NCI-H1694 (cell line): ENCODE data around the gene MOK.
"Not testable (repeated sequence)": the region's sequence is repeated elsewhere in the genome, so short reads cannot be mapped to it uniquely, and the experiment has no call there.

ENCODE experiments used
- DNase-seq: peaks from one replicate; lab custom pipeline; 2025; lab: John Stamatoyannopoulos, UW

Gene MOK

DNA sequence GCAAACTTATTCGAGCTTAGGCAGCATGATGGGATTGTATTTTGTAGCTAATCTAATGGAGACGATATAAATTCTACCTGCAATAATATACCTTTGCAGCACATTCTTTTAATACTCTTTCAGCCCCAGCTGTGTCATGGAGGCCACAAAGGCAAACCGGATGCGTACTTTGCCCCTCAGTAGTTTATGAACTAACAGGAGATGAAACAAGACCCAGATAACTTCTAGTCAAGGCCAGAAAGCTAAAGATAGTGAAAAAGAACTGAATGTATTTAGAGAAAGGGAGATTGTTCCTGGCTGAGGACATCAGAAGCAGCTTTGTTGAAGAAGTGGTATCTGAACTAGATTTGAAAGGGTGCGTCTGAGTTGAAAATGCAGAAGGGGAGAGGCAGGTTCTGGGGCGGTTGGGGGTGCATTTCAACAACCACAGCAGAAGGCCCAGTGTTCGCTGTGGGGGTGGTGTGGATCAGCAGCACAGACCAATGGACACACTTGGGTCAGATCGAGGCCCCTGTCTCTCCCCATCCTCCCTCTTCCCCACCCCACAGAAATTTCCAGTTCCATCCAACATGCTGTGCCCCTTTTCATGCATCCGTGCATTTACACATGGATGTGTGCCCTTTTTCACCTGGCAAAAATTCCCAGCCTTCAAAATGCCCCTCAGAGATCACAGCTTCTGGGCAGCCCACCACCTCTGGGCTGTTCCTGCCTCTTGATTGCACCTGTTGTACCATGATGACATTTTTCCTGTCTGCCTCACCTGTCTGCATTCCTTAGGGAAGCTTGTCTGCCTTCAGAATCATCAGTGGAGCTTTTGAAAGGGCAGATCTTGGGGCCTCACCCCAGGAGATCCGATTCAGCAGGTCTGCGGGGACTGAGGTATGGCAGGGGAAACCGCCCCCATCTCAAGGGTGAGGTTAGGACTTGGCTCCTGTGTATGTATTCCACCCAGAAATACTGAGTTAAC, 16.8 kb upstream of the MOK start:
- DNase-seq = no peak

DNA sequence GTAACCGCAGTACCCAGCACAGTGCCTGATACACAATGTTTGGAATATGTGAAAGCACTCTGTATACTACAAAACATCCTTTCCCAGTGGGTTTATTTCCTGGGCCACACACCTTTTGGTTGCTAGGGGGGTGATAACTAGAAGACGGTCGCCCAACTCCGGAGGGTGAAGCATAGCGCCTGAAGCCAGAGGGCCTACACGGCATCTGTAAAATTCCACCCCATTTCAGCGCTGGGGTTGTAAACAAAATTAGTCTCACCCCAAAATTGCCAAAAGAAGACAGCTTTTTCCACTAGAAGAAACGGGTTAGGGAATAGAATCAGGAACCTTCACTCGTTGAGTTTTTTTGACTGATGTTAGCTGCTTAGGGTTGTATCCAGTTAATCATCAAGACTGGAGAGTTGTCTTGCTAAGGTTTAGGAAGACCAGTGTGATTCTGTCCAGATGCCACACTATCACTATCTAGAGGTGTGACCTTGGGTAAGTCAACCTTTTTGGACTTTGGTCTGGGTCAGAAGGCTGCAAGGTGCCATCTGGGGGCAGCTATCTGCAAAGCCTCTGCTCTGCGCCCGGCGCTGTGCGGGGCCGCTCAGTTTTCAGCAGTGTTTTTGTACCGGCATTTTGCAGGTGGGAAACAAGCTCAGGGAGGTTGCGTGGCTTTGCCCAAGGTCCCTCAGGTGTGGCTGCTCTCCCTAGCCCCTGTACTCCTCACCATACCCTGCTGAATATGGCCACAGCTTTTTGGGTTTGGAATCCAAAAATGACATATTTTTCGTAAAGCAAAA, 15.9 kb upstream of the MOK start:
- DNase-seq = no peak

DNA sequence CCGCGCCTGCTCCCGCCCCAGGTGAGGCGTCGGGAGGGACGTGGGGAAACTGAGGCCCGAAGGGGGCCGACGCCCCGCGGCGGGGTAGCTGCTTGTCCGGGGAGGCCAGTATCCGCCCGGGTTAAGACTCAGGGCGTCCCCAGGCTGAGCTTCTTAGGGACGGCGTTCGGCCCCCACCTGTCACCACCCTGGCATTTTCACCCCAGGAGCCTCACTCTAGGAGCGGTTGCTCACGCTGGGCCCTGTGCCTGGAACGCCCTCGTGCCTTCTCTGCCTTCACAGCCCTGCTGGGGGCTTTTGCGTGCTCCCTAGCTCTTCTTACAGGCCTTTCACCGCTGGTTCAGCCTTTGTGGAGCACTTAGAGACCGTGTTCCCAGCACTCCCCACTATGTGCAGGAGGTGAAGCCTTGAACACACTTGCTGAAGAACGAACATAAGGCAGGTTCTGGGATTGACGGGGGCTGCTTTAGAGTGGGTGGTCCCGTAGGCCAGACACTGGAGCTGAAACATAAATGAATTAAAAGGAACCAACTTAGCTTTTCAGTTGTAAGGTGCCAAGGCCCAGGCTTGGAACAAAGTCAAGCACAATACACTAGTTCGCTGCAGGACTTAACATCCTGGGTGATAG, 15.2 kb upstream of the MOK start:
- DNase-seq = no peak

DNA sequence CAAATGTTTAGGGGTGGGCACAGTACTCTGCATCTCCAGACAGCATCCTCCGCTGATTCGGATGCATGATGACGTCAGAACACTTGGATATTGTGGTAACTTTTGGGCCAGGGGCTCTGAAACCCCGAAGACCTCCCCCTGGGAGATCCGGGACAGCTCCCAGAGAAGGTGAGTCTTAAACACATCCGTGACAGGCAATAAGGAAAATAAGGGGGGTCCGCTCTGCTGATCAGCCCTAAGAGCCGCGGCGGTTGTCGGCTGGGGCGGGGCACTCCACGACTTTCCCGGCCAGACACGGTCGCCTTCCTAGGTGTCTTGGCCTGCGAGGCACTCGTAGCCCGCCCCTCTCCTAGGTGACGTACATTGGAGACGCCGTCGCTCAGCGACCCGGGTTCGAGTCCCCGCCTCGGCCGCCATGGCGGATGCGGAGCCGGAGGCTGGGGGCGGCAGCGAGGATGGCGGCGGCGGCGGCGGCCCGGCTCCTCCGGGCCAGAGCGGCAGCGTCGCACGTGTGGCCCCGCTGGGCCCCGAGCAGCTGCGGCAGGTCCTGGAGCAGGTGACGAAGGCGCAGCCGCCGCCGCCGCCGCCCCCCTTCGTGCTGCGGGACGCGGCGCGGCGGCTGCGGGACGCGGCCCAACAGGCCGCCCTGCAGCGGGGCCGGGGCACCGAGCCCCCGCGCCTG, 14.5 kb upstream of the MOK start, which contains the start of gene ZNF839:
TSS of gene ZNF839 (plus strand) at position 396 of the 682 bp plus-strand sequence. CDS start at position 416, 20 bp downstream.
- DNase-seq = peak; percentile 93

DNA sequence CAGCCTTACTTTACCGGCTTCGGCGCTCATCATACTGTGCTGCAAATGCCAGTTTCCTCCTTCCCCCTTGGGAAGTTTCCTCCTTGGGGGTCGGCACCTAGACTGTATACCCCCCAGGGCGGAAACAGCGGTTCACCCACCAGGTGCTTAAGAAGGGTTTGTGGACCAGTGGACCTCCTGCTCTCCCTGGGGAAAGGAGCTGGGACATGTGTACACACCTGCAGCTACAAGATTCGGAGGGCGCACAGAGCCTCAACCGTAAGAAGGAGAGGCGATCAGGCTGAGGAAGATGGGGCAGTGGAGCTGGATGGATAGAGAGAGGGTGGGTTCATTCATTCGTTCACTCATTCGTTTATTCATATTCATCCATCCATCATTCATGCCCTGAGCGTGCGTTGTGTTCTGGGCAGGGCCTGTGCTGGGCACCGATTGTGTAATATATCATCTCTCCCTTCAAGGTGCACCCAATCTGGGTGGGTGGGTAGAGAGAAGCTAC, 13.9 kb upstream of the MOK start:
- DNase-seq = no peak

DNA sequence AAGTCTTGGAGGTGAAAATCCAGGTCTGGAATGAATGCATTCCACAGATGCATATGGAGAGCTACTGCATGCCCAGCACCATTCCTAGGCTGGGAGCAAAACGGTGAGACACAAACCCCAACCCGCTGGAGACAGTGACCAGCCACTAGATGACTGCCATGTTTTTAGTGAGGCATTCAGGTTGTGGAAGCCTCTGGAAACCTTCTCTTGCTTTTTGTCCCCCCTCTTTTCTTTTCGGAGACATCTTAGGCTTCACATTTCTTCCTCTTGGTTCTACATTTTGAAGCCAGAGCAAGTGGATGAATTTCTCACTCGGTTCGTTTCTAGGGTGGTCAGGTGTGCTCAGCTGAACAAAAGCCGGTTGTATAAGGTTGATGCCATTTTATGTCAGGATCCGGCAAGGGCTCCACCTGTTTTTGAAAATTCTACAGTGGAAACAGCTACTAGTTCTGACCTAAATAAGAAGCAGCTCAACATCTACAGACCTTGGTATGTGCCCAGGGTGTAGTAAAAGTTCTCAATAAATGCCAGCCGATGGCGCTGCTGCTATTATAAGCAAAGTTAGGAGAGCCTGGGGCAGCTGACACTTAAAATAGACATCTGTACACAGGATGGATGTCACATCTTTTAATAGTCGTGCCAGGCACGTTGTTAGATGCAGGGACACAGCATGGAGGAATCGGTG, 12.7 kb upstream of the MOK start:
- DNase-seq = peak; percentile 98

DNA sequence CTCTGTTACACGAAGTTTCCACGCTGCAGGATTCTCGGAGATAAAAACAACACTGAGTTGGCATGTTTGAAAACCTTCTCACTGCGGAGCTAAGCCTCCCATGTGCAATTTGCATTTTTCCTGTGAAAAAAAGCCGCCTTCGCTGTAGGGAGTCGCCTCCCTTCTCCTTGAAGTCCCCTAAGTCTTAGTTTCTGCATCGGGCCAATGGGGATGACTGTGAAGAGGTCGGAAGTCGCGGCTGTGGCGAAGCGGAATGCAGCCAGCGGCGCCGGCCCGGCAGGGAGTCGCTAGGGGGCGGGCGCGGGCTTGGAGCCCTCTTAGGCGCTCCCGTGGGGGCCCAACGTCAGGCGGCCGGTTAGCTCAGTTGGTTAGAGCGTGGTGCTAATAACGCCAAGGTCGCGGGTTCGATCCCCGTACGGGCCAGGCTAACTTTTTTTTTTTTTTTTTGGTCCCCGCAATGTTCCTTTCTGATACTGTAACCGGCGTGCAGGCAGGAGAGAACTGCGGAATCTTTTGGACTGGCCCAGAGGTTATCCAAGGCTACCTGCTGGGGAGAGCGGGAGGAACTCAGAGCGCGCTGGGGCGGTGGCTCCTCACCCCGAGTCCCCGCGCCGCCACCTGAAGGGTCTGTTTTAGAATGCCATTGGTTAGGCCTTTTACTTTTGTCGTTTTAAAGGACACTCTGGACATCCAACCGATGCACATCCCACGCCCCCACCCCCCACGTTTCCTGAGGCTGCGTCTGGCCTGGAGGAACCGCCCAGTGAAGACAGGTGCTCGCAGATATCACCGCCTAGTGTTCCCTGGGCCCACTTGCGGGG, 12.0 kb upstream of the MOK start:
- peak; percentile 95 for DNase-seq

DNA sequence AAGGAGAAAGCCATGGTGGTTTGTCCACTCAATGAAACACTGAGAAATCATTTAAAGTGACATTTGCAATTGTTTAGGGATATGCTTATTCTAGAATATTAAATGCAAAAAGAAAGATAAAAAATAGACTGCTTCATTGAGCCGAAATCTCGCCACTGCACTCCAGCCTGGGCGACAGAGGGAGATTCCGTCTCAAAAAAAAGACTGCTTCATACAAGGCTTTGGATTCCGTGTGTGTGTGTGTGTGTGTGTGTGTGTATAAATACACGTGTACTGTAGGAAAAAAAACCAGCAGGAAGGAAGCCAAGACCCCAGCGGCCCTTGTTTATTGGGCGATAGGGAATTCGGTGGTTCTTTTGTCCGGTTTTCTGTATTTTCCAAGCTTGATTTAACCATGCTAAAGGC, 11.4 kb upstream of the MOK start:
- DNase-seq = peak; percentile 77

DNA sequence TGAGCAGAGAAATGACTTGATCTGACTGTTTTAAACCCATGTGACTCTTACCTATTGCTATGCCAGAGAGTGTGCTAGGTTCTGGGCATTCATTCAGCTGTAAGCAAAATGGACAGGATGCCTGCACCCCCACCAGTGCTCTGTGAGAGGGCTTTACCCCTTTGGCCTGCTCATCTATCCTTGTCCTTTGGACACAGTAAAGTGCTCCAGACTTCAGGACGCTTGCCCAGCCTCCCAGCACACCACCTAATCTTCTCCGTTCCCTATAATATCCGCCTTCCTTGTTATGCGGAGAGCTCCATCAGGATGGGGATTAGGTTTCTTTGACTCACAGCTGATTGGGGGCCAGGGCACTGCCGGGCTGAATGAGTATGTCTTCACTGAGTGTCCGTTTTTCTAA, 10.2 kb upstream of the MOK start:
- DNase-seq = no peak

DNA sequence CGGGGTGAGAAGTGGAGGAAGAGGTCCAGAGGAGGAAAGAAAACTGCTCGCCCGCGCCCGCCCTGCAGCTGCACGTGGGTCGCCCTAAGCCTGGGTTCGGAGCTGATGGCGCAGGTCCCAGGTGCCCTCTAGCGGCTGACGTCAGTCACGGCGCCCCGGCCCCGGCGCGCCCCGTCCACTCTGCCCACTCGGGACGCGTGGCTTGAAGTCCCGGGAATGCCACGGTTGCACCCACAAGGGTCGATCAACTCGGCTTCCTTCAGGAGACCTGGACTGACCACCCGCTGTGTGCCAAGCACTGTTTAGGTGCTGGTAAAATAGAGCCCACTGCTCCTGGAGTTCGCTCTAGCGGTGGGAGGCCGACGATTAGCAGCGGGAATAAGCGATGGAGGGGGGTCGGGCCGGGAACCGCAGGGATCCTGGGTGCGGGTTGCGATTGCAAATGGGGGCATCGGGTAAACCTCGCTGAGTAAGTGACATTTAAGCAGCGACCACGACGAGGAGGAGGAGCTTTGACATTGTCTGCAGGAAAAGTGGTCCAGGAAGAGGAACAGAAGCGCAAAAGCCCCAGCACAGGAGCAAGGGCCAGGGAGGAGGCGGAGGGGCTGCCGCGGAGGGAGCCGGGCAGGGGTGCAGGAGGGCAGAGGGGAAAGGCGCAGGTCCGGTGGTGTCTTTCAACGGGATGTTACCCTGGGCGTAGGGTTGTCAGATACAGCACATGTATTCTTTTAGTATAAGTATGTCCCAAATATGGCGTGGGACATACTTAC, 9.5 kb upstream of the MOK start:
- DNase-seq = peak; percentile 88

DNA sequence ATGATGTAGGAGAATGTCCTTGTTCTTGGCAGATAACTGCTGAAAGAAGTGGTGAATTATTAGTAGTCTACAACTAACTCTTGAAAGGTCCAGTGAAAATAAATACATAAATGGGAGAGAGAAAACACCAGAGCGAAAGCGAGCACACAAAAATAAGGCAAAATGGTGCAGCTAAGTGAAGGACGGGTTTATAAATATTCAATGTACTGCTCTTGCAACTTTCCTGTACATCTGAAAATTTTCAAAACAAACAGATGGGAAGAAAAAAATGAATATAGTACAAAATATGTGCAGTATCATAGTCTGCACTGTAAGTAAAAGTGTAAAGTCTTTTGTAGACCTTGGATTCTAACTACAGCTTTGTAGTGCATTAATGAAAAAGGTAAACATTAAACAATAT, 1.3 kb downstream of the MOK start:
- no peak for DNase-seq

DNA sequence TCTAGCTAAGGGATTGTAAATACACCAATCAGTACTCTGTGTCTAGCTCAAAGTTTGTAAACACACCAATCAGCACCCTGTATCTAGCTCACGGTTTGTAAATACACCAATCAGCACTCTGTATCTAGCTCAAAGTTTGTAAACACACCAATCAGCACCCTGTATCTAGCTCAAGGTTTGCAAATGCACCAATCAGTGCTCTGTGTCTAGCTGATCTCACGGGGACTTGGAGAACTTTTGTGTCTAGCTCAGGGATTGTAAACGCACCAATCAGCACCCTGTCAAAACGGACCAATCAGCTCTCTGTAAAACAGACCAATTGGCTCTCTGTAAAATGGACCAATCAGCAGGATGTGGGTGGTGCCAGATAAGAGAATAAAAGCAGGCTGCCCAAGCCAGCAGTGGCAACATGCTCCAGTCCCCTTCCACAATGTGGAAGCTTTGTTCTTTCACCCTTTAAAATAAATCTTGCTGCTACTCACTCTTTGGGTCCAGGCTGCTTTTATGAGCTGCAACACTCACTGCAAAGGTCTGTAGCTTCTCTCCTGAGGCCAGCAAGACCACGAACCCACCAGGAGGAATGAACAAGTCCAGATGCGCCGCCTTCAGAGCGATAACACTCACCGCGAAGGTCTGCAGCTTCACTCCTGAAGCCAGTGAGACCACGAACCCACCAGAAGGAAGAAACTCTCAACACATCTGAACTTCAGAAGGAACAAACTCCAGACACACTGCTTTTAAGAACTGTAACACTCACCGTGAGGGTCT, 6.5 kb downstream of the MOK start:
- not testable (repeated sequence) for DNase-seq

DNA sequence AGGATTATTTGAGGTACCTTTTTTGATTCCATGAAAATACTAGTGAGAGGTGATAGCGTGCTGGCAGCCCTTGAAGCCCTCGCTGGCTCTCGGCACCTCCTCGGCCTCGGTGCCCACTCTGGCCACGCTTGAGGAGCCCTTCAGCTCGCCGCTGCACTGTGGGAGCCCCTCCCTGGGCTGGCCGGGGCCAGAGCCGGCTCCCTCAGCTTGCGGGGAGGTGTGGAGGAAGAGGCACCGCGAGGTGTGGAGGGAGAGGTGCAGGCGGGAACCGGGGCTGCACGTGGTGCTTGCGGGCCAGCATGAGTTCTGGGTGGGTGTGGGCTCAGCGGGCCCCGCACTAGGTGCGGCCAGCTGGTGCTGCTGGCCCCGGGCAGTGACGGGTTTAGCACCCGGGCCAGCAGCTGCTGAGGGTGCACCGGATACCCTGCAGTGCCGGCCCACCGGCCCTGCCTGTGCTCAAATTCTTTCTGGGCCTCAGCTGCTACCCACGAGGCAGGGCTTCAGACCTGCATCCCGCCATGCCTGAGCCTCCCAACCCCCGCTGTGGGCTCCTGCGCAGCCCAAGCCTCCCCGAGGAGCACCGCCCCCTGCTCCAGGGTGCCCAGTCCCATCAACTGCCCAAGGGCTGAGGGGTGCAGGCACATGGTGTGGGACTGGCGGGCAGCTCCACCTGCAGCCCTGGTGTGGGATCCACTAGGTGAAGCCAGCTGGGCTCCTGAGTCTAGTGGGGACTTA, 7.4 kb downstream of the MOK start:
- DNase-seq = no peak

DNA sequence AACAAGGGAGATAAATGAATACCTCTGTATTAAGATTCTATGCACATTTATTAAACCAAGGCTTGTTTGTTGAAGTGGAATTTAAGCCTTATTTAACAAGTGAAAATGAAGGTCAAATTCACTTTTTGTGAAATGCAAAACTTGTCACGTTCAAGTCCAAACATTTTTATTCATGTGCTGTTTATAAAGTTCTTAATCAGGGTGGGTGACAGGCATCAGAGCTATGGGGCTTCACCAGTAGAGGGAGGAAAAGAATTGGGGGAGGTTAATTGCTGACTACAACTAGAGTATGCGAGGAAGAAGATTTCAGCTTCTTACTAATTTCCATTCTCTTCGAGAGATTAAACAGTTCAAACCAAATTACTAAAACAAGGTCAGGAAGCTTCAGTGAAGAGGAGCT, 9.7 kb downstream of the MOK start:
- DNase-seq = no peak

DNA sequence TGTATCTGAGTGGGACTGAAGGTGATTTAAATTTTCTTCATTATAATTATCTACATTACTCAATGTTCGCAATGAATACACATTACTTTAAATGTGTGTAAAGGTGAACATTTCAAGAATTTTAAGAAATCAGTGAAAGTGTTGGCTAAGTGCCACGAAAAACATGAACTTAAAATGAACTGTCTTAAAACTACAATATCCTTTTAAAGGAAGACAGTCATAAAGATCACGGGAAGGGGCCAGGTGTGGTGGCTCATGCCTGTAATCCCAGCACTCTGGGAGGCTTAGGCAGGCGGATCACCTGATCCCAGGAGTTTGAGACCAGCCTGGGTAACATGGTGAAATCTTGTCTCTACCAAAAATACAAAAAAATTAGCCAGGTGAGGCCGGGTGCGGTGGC, 11.2 kb downstream of the MOK start:
- no peak for DNase-seq

DNA sequence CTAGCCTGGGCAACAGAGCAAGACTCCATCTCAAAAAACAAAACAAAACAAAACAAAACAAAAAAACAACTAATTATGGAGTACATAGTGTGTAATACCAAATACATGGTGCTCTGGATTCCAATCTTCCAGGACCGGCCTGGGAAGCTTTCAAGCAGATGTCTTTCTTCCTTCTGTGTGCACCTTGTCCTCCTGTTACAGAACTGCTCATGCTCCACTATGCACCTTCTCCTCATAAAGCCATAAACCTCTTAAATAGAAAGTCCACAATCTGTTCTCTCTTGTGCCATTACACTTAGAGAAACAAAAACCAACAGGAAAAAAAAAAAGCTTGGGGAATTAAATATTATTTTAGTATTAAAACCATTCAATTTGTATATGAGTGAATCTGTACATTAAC, 12.5 kb downstream of the MOK start:
- no peak for DNase-seq

DNA sequence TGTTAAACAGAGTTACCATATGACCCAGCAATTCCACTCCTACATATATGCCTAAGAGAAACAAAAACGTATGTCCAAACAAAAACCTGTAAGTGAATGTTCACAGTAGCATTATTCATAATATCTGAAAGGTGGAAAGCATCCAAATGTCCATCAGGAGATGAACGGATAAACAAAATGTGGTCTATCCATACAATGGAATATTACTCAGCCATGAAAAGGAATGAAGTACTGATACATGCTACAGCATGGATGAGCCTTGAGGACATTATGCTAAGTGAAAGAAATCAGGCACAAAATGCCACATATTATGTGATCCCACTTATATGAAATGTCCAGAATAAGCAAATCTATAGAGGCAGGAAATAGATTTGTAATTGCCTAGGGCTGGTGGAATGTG, 16.8 kb downstream of the MOK start:
- DNase-seq = no peak

DNA sequence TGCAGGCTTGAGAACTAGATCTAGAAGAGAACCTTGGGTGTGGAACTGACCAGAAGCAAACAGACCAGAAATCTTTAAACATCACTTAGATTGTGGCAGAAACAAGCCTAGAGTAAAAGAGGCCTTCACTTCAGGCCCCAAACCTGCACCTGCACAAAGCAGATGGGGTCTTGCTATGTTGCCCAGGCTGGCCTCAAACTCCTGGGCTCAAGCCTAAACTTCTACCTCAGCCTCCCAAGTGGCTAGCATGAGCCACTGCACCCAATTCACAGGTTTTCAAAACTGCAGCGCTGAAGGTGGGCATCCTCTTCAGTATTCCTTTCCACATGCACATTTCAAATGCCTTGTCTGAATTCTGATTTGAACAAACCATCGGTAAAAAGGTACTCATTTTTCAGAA, 19.9 kb downstream of the MOK start:
- no peak for DNase-seq
